ENCODE results near the gene LPIN3. TPM values are rescaled to one million over a fixed set of nuclear protein-coding genes. Genes with fewer than 3 reads are reported as not detected.

Gene LPIN3, protein sequence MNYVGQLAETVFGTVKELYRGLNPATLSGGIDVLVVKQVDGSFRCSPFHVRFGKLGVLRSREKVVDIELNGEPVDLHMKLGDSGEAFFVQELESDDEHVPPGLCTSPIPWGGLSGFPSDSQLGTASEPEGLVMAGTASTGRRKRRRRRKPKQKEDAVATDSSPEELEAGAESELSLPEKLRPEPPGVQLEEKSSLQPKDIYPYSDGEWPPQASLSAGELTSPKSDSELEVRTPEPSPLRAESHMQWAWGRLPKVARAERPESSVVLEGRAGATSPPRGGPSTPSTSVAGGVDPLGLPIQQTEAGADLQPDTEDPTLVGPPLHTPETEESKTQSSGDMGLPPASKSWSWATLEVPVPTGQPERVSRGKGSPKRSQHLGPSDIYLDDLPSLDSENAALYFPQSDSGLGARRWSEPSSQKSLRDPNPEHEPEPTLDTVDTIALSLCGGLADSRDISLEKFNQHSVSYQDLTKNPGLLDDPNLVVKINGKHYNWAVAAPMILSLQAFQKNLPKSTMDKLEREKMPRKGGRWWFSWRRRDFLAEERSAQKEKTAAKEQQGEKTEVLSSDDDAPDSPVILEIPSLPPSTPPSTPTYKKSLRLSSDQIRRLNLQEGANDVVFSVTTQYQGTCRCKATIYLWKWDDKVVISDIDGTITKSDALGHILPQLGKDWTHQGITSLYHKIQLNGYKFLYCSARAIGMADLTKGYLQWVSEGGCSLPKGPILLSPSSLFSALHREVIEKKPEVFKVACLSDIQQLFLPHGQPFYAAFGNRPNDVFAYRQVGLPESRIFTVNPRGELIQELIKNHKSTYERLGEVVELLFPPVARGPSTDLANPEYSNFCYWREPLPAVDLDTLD
- total RNA-seq (1.6 TPM), polyA plus RNA-seq (11.0 TPM)
- long read RNA-seq, donor 1, result 0 reads
- long read RNA-seq, donor 2, partial matches to known transcripts, result 0 of 1 reads
- long read RNA-seq, donor 2, other reads (novel, unspliced or antisense), result 0 of 1 reads
- long read RNA-seq, donor 3, result 0 reads
- long read RNA-seq, donor 4, result 0 reads
- long read RNA-seq, donor 5, result 0 reads
- long read RNA-seq, donor 6, result 0 reads
- long read RNA-seq, donor 7, result 0 reads
- long read RNA-seq, donor 8, result 0 reads
- long read RNA-seq, donor 9, result 0 reads
- long read RNA-seq, donor 10, result 0 reads

DNA sequence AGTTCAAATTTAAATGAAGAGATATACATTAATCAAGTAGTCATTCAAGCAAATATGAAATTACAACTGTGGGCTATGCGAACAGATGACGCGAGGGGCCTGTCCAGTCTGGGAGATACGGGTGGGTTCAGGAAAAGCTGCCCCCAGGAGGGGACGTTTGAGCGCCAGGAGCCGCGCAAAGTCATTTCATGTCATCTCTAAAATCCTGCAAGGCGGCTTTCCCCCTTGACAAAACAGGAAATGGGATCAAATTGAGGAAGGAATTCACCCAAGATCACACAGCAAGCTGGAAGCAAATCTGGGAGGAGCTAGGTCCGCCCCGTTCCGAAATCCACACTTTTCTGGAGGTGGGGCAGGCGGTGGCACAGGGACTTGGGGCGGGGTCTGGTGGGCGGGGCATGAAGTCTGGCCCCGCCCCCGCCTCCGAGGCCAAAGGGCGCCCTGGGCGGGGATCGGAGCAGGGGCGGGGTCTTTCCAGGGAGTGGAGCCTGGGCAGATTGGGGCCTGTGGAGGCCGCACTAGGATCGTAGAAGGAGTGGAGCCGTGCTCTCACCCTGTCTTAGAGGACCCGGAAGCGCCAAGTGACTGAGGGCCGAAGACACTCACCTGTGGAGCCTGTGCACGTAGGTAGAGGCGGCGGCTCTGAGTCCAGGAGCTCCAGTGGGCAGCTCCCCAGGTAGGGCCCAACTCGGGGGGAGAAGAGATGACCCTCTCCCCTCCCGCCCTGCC lies at the start of gene LPIN3:
Gene LPIN3 (plus strand): TSS at position 495 of the 729 bp plus-strand sequence. CDS start 4,983 bp downstream, outside the sequence.
- peak in 6 of 9 donors; percentile 34 to 70 (median 49) for DNase-seq (ENCODE audit: low read depth in 6 of 9, low spot score in 9 of 9)
- Histone ChIP-seq H3K27ac (ENCODE audit: low read depth in 1 of 2, low read length in 1 of 2) (peak within 1 kb of the TSS in 1 of 2 donors; percentile 46), H3K27me3 (ENCODE audit: control insufficient read depth in 2 of 2, insufficient read depth in 1 of 2, low read length in 1 of 2) (peaks cover 0 to 27% of the 10 kb centered on the region in 2 donors), H3K36me3 (ENCODE audit: control insufficient read depth in 2 of 2, insufficient read depth in 2 of 2, low read length in 1 of 2) (no peaks in the 10 kb centered on the region), H3K9me3 (ENCODE audit: control insufficient read depth in 2 of 2, insufficient read depth in 1 of 2, low read length in 1 of 2) (no peaks in the 10 kb centered on the region), H3K4me1 (ENCODE audit: control insufficient read depth in 2 of 2, insufficient read depth in 2 of 2, low read length in 2 of 2) (peaks cover 0 to 5% of the 10 kb centered on the region in 2 donors), H3K4me3 (ENCODE audit: low read length in 2 of 2) (peak within 1 kb of the TSS; percentile 23 to 33)
- WGBS, result 23% methylated on average over 33 of the region's 33 CpGs

DNA sequence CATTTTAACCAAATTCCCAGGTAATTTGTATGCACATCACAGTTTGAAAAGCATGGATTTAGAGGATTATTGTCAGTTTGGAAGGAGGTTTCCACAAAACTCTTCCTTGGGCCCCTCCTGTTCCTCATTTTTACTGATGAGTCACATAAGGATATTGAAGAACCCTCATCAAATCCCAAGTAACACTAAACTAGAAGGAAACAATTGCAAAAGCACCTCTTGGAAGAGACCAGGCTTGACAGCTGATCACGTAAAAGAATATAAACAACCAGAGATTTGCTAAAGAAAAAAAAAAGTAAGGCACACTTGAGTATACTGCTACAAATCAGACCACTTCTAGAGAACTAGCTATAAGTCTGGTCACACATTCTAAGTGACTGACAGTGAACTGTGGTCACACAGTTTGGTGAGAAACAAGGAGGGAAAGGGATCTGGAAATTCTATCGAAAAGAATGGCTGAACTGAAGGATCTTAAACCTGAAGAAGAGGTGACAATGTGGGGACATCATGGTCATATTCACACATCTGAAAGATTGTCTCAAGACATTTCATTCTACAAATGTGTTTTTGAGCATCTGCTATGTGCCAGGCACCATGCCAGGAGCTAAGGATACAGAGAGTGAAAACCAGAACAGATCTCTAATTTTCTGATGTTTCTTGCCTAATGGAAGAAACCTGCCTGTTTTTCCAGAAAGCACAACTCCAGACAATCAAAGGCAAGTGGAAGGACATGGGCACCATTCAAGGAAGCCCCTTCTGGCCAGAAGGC lies 47.2 kb upstream of the LPIN3 start:
- no peak for DNase-seq (ENCODE audit: low read depth in 6 of 9, low spot score in 9 of 9)
- WGBS, result 94% methylated on average over 2 of the region's 2 CpGs
- Histone ChIP-seq H3K4me1 (ENCODE audit: control insufficient read depth in 2 of 2, insufficient read depth in 2 of 2, low read length in 2 of 2) (no peaks in the 10 kb centered on the region), H3K4me3 (ENCODE audit: low read length in 2 of 2) (no peak overlapping the region), H3K27me3 (ENCODE audit: control insufficient read depth in 2 of 2, insufficient read depth in 1 of 2, low read length in 1 of 2) (no peaks in the 10 kb centered on the region), H3K36me3 (ENCODE audit: control insufficient read depth in 2 of 2, insufficient read depth in 2 of 2, low read length in 1 of 2) (no peaks in the 10 kb centered on the region), H3K9me3 (ENCODE audit: control insufficient read depth in 2 of 2, insufficient read depth in 1 of 2, low read length in 1 of 2) (no peaks in the 10 kb centered on the region), H3K27ac (ENCODE audit: low read depth in 1 of 2, low read length in 1 of 2) (no peak overlapping the region)

DNA sequence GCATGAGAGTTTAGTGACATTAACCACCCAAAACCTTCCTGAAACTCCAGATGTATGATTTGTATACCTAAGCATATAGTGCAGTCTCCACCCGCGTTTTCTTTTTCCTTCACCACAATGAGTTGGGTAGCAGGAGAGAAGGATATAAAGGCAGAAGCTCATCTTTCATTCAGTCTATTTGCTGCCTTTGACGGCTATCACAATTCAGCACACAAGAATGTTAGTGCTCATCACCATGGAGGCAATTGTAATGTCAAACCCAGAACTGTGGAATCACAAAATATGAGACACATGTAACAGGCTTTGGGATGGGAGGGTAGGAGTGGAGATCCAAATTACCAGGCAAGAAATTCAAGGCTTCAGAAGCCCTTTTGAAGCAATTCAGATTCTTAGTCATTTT lies 40.7 kb upstream of the LPIN3 start:
- no peak for DNase-seq (ENCODE audit: low read depth in 6 of 9, low spot score in 9 of 9)
- Histone ChIP-seq H3K4me3 (ENCODE audit: low read length in 2 of 2) (no peak overlapping the region), H3K4me1 (ENCODE audit: control insufficient read depth in 2 of 2, insufficient read depth in 2 of 2, low read length in 2 of 2) (peaks cover 0 to 7% of the 10 kb centered on the region in 2 donors), H3K36me3 (ENCODE audit: control insufficient read depth in 2 of 2, insufficient read depth in 2 of 2, low read length in 1 of 2) (no peaks in the 10 kb centered on the region), H3K9me3 (ENCODE audit: control insufficient read depth in 2 of 2, insufficient read depth in 1 of 2, low read length in 1 of 2) (no peaks in the 10 kb centered on the region), H3K27me3 (ENCODE audit: control insufficient read depth in 2 of 2, insufficient read depth in 1 of 2, low read length in 1 of 2) (no peaks in the 10 kb centered on the region), H3K27ac (ENCODE audit: low read depth in 1 of 2, low read length in 1 of 2) (no peak overlapping the region)
- 95% methylated on average over 3 of the region's 3 CpGs for WGBS

DNA sequence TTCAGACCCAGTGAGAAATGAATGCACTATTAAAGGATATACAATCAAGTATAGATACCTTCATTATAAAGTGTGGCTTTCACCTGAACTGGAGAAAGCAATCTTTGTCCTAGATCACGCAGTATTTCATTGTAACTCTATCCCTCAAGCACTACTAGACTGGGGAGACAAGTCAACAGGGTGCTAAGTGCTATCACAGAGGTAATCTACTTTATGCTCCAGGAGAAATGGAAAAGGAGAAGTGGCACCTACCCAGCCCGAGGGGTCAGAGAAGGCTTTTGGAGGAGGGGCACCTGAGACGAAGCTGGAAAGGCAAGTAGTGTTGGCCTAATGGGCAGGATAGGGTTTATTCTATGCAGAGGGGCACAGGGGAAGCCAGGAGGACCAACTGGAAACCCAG lies 40.2 kb upstream of the LPIN3 start:
- Histone ChIP-seq H3K36me3 (ENCODE audit: control insufficient read depth in 2 of 2, insufficient read depth in 2 of 2, low read length in 1 of 2) (no peaks in the 10 kb centered on the region), H3K4me3 (ENCODE audit: low read length in 2 of 2) (no peak overlapping the region), H3K9me3 (ENCODE audit: control insufficient read depth in 2 of 2, insufficient read depth in 1 of 2, low read length in 1 of 2) (no peaks in the 10 kb centered on the region), H3K4me1 (ENCODE audit: control insufficient read depth in 2 of 2, insufficient read depth in 2 of 2, low read length in 2 of 2) (peaks cover 0 to 7% of the 10 kb centered on the region in 2 donors), H3K27me3 (ENCODE audit: control insufficient read depth in 2 of 2, insufficient read depth in 1 of 2, low read length in 1 of 2) (no peaks in the 10 kb centered on the region), H3K27ac (ENCODE audit: low read depth in 1 of 2, low read length in 1 of 2) (no peak overlapping the region)
- 89% methylated on average over 3 of the region's 3 CpGs for WGBS
- no peak for DNase-seq (ENCODE audit: low read depth in 6 of 9, low spot score in 9 of 9)

DNA sequence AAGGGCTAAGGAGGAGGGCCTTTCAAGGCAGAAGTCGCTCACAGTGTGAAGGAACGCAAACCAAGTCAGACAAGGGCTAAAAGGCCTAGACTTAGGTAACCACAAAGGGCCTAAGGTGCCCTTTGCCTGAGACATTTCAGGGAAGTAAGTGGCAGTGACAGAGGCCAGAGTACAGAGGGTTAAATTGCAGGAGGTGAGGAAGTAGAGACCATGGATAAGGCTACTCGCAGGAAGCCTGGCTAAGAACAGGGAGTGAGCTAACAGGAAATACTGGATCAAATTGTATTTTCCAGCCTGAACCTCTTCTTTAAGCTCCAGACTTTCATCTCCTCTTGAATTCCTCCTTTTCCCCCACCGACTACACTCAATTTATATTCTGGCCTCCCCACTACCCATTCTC lies 39.7 kb upstream of the LPIN3 start:
- H3K4me1 ChIP-seq (ENCODE audit: control insufficient read depth in 2 of 2, insufficient read depth in 2 of 2, low read length in 2 of 2), result peaks cover 0 to 7% of the 10 kb centered on the region in 2 donors
- H3K4me3 ChIP-seq (ENCODE audit: low read length in 2 of 2), result no peak overlapping the region
- no peak overlapping the region for H3K27ac ChIP-seq (ENCODE audit: low read depth in 1 of 2, low read length in 1 of 2)
- no peaks in the 10 kb centered on the region for H3K9me3 ChIP-seq (ENCODE audit: control insufficient read depth in 2 of 2, insufficient read depth in 1 of 2, low read length in 1 of 2)
- no peaks in the 10 kb centered on the region for H3K27me3 ChIP-seq (ENCODE audit: control insufficient read depth in 2 of 2, insufficient read depth in 1 of 2, low read length in 1 of 2)
- WGBS, result 96% methylated on average over 4 of the region's 4 CpGs
- no peak for DNase-seq (ENCODE audit: low read depth in 6 of 9, low spot score in 9 of 9)
- no peaks in the 10 kb centered on the region for H3K36me3 ChIP-seq (ENCODE audit: control insufficient read depth in 2 of 2, insufficient read depth in 2 of 2, low read length in 1 of 2)

DNA sequence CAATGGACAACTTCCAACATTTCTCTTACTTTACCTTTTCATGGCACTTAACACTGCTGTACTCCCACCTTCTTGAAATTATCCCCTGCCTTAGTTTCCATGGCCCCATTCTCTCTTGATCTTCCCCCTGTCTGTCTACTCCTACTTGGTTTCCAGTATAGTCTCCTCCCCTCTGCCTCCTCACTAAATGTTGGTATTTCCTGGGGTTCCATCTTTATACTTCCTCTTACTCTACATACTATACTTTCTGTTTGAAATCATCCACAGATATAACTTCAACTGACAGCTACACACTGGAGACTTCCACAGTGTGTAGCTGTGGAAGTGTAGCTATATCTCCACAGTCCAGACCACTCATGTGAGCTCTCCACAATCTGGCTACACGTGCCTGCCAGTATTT lies 36.6 kb upstream of the LPIN3 start:
- H3K36me3 ChIP-seq (ENCODE audit: control insufficient read depth in 2 of 2, insufficient read depth in 2 of 2, low read length in 1 of 2), result no peaks in the 10 kb centered on the region
- H3K4me3 ChIP-seq (ENCODE audit: low read length in 2 of 2), result no peak overlapping the region
- no peak for DNase-seq (ENCODE audit: low read depth in 6 of 9, low spot score in 9 of 9)
- peaks cover 0 to 7% of the 10 kb centered on the region in 2 donors for H3K4me1 ChIP-seq (ENCODE audit: control insufficient read depth in 2 of 2, insufficient read depth in 2 of 2, low read length in 2 of 2)
- H3K27ac ChIP-seq (ENCODE audit: low read depth in 1 of 2, low read length in 1 of 2), result no peak overlapping the region
- 86% methylated on average over 1 of the region's 1 CpG for WGBS
- no peaks in the 10 kb centered on the region for H3K9me3 ChIP-seq (ENCODE audit: control insufficient read depth in 2 of 2, insufficient read depth in 1 of 2, low read length in 1 of 2)
- H3K27me3 ChIP-seq (ENCODE audit: control insufficient read depth in 2 of 2, insufficient read depth in 1 of 2, low read length in 1 of 2), result no peaks in the 10 kb centered on the region

DNA sequence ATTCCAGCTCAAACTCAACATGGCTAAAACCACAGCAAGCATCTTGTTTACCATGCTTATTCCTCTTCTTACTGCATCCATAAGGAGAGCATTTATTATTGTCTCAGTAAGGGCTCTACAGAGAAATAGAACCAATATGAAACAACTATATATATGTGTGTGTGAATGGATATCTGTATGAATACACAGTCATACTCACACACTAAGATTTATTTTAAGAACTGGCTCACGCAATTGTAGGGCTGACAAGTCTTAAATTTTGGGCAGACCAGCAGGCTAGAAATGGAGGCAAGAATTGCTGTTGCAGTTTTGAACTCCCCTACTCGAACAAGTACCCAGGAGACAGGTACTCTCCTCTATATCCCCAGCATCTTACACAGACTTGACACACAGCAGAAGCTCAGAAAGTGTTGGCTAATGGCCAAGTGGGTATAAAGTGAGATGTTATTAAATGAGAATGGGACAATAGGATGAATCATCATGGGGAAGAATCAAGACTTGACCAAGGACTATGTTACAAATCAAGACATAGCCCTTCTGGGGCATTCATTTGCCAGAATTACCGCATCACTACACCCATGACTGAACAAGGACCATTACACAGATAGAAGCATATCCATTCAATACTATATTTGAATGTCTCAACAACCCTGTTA lies 36.1 kb upstream of the LPIN3 start:
- H3K9me3 ChIP-seq (ENCODE audit: control insufficient read depth in 2 of 2, insufficient read depth in 1 of 2, low read length in 1 of 2), result no peaks in the 10 kb centered on the region
- 98% methylated on average over 3 of the region's 3 CpGs for WGBS
- H3K4me1 ChIP-seq (ENCODE audit: control insufficient read depth in 2 of 2, insufficient read depth in 2 of 2, low read length in 2 of 2), result peaks cover 0 to 7% of the 10 kb centered on the region in 2 donors
- no peak overlapping the region for H3K4me3 ChIP-seq (ENCODE audit: low read length in 2 of 2)
- no peak overlapping the region for H3K27ac ChIP-seq (ENCODE audit: low read depth in 1 of 2, low read length in 1 of 2)
- H3K27me3 ChIP-seq (ENCODE audit: control insufficient read depth in 2 of 2, insufficient read depth in 1 of 2, low read length in 1 of 2), result no peaks in the 10 kb centered on the region
- DNase-seq (ENCODE audit: low read depth in 6 of 9, low spot score in 9 of 9), result no peak
- no peaks in the 10 kb centered on the region for H3K36me3 ChIP-seq (ENCODE audit: control insufficient read depth in 2 of 2, insufficient read depth in 2 of 2, low read length in 1 of 2)
